ENCODE results near the gene SLC17A2.

SLC17A2 gene

GRCh38 chr6:25866011-25866410 lies 64.5 kb downstream of the SLC17A2 start:
- TF ChIP-seq REST (IDR thresholded peaks at IDR 0.05; ENCODE audit: low read depth), result no peak
- no peak for TF ChIP-seq TAF1 (IDR thresholded peaks at IDR 0.05; ENCODE audit: low read depth)
- no peak for TF ChIP-seq TCF12 (IDR thresholded peaks at IDR 0.05; ENCODE audit: low read depth)
- TF ChIP-seq, protein P1, sequence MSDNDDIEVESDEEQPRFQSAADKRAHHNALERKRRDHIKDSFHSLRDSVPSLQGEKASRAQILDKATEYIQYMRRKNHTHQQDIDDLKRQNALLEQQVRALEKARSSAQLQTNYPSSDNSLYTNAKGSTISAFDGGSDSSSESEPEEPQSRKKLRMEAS (IDR thresholded peaks at IDR 0.05), result no peak
- TF ChIP-seq FOXM1 (IDR thresholded peaks at IDR 0.05; ENCODE audit: borderline replicate concordance, low read depth), result no peak
- no peak for TF ChIP-seq CREB1 (IDR thresholded peaks at IDR 0.05; ENCODE audit: low read depth)

GRCh38 chr6:25863360-25863759 lies 67.1 kb downstream of the SLC17A2 start:
- TF ChIP-seq YY1 (IDR thresholded peaks at IDR 0.05; ENCODE audit: low read depth) (no peak), TCF12 (IDR thresholded peaks at IDR 0.05; ENCODE audit: low read depth) (no peak), NFIC (IDR thresholded peaks at IDR 0.05) (no peak), FOXM1 (IDR thresholded peaks at IDR 0.05; ENCODE audit: borderline replicate concordance, low read depth) (no peak), EGR1 (IDR thresholded peaks at IDR 0.05) (no peak), EP300 (IDR thresholded peaks at IDR 0.05; ENCODE audit: borderline replicate concordance) (no peak), ZBTB7A (IDR thresholded peaks at IDR 0.05; ENCODE audit: low read depth) (no peak), CEBPB (IDR thresholded peaks at IDR 0.05) (no peak), REST (IDR thresholded peaks at IDR 0.05; ENCODE audit: low read depth) (no peak), TEAD4 (IDR thresholded peaks at IDR 0.05) (no peak), RAD21 (IDR thresholded peaks at IDR 0.05; ENCODE audit: low read depth) (no peak), TAF1 (IDR thresholded peaks at IDR 0.05; ENCODE audit: low read depth) (no peak), CREB1 (IDR thresholded peaks at IDR 0.05; ENCODE audit: low read depth) (no peak)
- TF ChIP-seq, protein P1 (IDR thresholded peaks at IDR 0.05), result no peak
- TF ChIP-seq, protein P2, sequence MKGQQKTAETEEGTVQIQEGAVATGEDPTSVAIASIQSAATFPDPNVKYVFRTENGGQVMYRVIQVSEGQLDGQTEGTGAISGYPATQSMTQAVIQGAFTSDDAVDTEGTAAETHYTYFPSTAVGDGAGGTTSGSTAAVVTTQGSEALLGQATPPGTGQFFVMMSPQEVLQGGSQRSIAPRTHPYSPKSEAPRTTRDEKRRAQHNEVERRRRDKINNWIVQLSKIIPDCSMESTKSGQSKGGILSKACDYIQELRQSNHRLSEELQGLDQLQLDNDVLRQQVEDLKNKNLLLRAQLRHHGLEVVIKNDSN (IDR thresholded peaks at IDR 0.05), result no peak
